GM23248 (cell line): Measurements from ENCODE around the gene UCP2.

ENCODE experiments used
- EZH2 ChIP-seq: fragments of 200-600 bp; sonication (generic); IDR thresholded peaks from 2 replicates; pipeline ENCODE4 v1.6.1; 2018; ENCODE audit warnings: antibody characterized with exemption, mild to moderate bottlenecking; ENCODE audit not compliant: insufficient read depth, poor library complexity, severe bottlenecking
- EZH2phosphoT487 ChIP-seq: fragments of 200-600 bp; sonication (generic); IDR thresholded peaks from 2 replicates; pipeline ENCODE4 v1.6.1; 2018; ENCODE audit warnings: antibody characterized with exemption, moderate library complexity, mild to moderate bottlenecking, low read depth; ENCODE audit not compliant: insufficient read depth

DNA sequence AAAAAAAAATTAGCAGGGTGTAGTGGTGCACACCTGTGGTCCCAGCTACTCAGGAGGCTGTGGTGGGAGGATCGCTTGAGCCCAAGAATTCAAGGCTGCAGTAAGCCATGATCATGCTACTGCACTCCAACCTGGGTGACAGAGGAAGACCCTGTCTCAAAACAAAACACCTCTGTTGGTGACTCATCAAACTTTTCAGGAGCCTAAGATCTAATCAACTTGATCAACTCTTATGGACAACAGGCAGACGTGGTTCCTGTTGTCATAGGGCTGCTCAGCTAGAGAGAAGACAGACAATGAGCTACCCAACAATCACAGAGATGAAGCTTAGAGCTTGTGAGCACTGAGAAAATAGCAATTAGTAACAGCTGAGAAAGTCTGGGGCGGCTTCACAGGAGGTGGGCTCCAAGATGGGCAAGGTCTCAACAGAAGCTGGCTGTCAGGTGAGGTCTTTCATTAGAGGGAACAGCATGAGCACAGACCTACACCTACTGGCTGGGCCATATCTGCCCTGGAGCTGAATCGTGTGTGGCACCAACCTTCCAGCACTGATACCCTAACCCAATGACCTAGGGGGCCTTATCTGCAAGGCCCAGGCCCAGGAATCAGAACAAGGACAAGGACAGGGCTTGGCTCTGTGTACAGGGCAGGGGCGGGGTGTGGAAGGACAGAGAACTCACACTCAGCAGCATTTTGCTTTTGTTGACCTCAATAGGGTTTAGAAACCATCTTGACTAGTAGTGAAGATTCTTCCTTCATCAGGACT, 33.5 kb upstream of the UCP2 start:
- TF ChIP-seq EZH2phosphoT487 (no peak), EZH2 (no peak)
